ENCODE data around the gene BOLA2B.

DNA sequence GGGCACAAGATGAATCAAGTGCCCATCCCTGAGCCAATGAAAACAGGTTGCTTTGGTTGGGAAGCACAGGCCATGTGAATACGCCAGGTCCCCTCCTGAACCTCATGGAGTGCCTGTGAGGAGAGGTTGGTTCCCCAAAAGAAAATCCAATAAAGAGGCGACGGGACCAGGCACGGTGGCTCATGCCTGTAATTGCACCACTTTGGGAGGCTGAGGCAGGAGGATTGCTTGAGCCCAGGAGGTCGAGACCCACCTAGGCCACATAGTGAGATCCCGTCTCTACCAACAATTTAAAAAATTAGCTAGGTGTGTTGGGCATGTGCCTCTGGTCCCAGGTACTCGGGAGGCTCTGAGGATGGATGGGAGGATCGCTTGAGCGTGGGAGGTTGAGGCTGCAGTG is 13.5 kb downstream of the BOLA2B start:
- TF ChIP-seq POLR2A (IDR thresholded peaks at IDR 0.05) (no peak), EP300 (IDR thresholded peaks at IDR 0.05) (no peak), POLR2AphosphoS5 (IDR thresholded peaks at IDR 0.05) (no peak)
- TF ChIP-seq, protein P1, sequence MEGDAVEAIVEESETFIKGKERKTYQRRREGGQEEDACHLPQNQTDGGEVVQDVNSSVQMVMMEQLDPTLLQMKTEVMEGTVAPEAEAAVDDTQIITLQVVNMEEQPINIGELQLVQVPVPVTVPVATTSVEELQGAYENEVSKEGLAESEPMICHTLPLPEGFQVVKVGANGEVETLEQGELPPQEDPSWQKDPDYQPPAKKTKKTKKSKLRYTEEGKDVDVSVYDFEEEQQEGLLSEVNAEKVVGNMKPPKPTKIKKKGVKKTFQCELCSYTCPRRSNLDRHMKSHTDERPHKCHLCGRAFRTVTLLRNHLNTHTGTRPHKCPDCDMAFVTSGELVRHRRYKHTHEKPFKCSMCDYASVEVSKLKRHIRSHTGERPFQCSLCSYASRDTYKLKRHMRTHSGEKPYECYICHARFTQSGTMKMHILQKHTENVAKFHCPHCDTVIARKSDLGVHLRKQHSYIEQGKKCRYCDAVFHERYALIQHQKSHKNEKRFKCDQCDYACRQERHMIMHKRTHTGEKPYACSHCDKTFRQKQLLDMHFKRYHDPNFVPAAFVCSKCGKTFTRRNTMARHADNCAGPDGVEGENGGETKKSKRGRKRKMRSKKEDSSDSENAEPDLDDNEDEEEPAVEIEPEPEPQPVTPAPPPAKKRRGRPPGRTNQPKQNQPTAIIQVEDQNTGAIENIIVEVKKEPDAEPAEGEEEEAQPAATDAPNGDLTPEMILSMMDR (IDR thresholded peaks at IDR 0.05), result no peak

All from suprapubic skin (tissue), 4 donors.